Measurements from ENCODE around the gene RAB3D.
A peak's percentile ranks its signal among the peaks of the same experiment; 100 is the strongest.
"Not testable (repeated sequence)": the region's sequence is repeated elsewhere in the genome, so short reads cannot be mapped to it uniquely, and the experiment has no call there.

Gene RAB3D

DNA sequence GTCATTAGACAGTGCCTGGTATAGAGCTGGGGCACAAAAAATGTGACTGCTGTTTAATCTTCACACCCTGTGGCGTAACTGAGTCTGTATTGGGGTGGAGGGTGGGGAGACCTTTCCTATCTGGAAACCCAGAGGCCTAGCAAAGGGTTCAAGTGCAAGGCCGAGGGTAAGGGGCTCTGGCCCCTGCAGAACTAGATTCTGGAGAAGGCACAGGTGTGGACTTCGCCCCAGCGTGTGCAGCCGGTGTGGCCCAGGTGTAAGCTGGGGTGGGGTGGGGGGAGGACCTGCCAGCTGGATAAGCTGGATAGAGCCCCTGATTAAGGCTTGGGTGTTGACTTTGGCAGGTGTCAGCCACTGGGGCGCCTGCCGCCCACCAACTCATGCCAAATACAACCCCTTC, 1.3 kb downstream of the RAB3D start:
- Mint-ChIP-seq H3K27ac (no peak overlapping the region), H3K36me3 (ENCODE audit: low read depth) (peaks cover 22% of the 10 kb centered on the region)
- DNase-seq (ENCODE audit: low spot score), result no peak

DNA sequence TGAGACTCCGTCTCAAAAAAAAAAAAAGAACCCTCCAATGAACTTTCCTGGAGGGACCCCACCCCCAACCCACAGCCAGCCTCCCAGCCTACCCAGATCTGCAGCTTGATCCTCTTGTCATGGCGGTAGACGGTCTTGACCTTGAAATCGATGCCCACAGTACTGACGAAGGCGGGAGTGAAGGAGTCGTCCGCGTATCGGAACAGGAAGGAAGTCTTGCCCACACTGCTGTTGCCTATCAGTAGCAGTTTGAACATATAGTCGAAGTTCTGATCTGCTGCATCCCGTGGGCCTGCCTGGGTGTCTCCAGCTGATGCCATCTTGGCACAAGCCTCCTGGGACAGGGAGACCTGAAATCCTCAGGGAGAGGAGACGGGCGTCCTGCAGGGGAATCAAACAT, 2.4 kb downstream of the RAB3D start:
- DNase-seq (ENCODE audit: low spot score), result no peak
- Mint-ChIP-seq H3K27ac (no peak overlapping the region), H3K4me3 (peak overlapping the region; percentile 18), H3K27me3 (ENCODE audit: low read depth) (no peaks in the 10 kb centered on the region), H3K36me3 (ENCODE audit: low read depth) (peaks cover 22% of the 10 kb centered on the region), H3K4me1 (ENCODE audit: low read depth) (peaks cover 17% of the 10 kb centered on the region), H3K9me3 (no peaks in the 10 kb centered on the region)

More for the DNA sequence above, 1.3 kb downstream of the RAB3D start:
- Mint-ChIP-seq H3K4me3 (no peak overlapping the region), H3K4me1 (ENCODE audit: low read depth) (peaks cover 17% of the 10 kb centered on the region), H3K27me3 (ENCODE audit: low read depth) (no peaks in the 10 kb centered on the region), H3K9me3 (no peaks in the 10 kb centered on the region)

DNA sequence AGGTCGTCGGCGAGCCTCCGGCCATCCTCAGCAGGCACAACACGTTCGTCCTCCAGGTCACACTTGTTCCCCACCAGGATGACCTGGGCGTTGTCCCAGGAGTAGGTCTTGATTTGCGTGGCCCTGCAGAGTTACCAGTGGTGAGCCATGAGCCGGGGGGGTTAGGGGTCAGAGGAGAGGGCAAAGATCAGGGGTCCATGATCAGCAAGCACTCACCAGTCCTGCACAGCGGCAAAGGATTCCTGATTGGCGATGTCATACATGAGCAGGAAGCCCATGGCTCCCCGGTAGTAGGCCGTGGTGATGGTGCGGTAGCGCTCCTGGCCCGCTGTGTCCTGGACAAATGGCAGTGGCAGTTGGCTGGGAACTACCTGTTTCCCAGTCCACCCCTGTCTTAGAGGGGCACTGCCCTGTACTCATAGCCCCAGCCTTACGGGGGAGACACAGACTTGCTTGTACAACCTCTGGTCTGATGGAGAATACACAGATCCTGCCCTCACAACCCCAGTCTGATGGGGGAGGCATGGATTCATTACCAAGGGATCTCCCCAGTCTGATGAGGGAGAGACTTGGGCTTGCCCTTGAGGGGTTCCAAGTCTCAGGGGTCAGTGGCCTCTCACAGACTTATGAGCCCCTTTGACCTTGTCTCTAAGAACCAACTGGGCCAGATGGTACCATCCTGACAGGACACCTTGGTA, 3.9 kb downstream of the RAB3D start:
- Mint-ChIP-seq H3K9me3 (no peaks in the 10 kb centered on the region), H3K4me1 (ENCODE audit: low read depth) (peaks cover 17% of the 10 kb centered on the region), H3K27ac (no peak overlapping the region), H3K36me3 (ENCODE audit: low read depth) (peaks cover 22% of the 10 kb centered on the region), H3K27me3 (ENCODE audit: low read depth) (no peaks in the 10 kb centered on the region), H3K4me3 (no peak overlapping the region)
- DNase-seq (ENCODE audit: low spot score), result no peak

DNA sequence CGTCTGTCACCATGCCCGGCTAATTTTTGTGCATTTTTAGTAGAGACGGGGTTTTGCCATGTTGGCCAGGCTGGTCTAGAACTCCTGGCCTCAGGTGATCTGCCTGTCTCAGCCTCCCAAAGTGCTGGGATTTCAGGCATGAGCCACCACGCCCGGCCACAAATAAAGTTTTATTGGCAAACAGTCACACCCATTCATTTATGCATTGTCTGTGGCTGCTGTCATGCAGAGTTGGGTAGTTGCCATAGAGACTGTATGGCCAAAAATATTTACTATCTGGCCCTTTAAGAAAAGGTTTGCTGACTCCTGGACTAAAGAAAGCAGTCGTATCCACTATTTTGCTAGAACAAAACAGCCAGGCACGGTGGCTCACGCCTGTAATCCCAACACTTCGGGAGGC, 5.6 kb downstream of the RAB3D start:
- H3K9me3 Mint-ChIP-seq; DNase-seq (ENCODE audit: low spot score); H3K4me3 Mint-ChIP-seq; H3K27ac Mint-ChIP-seq; H3K27me3 Mint-ChIP-seq (ENCODE audit: low read depth): not testable (repeated sequence)
- peaks cover 22% of the 10 kb centered on the region for H3K36me3 Mint-ChIP-seq (ENCODE audit: low read depth)
- H3K4me1 Mint-ChIP-seq (ENCODE audit: low read depth), result peaks cover 13% of the 10 kb centered on the region

DNA sequence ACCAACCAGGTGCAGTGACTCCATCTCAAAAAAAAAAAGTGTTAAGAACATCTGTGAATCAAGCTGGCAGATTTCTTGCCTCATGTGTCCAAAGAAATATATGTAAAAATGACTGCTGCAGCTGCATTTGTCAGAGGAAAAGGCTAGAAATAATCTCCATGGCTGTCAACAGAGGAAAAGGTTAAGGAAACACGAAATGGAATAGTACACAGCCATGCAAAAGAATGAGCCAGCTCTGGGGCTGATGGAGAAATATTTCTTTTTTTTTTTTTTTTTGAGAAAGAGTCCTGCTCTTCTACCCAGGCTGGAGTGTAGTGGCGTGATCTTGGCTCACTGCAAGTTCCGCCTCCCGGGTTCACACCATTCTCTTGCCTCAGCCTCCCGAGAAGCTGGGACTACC, 6.6 kb downstream of the RAB3D start:
- no peak for DNase-seq (ENCODE audit: low spot score)
- Mint-ChIP-seq H3K36me3 (ENCODE audit: low read depth) (peaks cover 22% of the 10 kb centered on the region), H3K4me3 (no peak overlapping the region), H3K27me3 (ENCODE audit: low read depth) (no peaks in the 10 kb centered on the region), H3K4me1 (ENCODE audit: low read depth) (peaks cover 7% of the 10 kb centered on the region), H3K27ac (no peak overlapping the region), H3K9me3 (no peaks in the 10 kb centered on the region)

DNA sequence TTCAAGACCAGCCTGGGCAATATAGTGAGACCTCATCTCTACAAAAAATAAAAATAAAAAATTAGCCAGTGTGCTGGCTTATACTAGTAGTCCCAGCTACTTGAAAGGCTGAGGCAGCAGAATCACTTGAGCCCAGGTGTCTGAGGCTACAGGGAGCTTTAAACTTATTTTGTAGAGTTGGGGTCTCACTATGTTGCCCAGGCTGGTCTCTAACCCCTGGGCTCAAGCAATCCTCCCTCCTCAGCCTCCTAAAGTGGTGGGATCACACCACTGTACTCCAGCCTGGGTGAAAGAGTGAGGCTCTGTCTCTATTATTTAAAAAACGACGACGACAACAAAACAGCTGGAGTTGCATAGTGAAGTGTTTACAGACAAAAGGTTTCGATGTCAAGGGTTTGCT, 8.0 kb downstream of the RAB3D start:
- Mint-ChIP-seq H3K4me3 (no peak overlapping the region), H3K27me3 (ENCODE audit: low read depth) (no peaks in the 10 kb centered on the region), H3K36me3 (ENCODE audit: low read depth) (peaks cover 19% of the 10 kb centered on the region), H3K27ac (no peak overlapping the region), H3K4me1 (ENCODE audit: low read depth) (no peaks in the 10 kb centered on the region), H3K9me3 (no peaks in the 10 kb centered on the region)
- DNase-seq (ENCODE audit: low spot score), result no peak

DNA sequence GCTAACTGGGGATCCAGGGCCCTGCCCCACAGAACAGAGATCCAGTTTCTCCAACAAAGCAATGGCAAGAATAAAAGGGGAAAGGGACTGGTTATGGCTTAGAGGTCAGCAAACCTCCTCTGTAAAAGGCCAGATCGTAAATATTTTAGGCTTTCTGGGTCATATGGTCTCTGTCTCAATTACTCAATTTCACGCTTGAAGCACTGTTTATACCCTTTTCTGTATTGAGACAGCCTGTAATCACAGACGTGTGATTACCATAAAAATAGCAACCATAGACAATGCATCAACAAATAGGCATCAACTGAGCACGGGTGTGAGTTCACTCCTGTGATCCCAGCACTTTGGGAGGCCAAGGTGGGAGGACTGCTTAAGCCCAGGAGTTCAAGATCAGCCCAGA, 9.3 kb downstream of the RAB3D start:
- Mint-ChIP-seq H3K9me3 (no peaks in the 10 kb centered on the region), H3K27ac (no peak overlapping the region), H3K27me3 (ENCODE audit: low read depth) (no peaks in the 10 kb centered on the region), H3K4me1 (ENCODE audit: low read depth) (no peaks in the 10 kb centered on the region), H3K4me3 (no peak overlapping the region), H3K36me3 (ENCODE audit: low read depth) (peaks cover 8% of the 10 kb centered on the region)
- DNase-seq (ENCODE audit: low spot score), result no peak

DNA sequence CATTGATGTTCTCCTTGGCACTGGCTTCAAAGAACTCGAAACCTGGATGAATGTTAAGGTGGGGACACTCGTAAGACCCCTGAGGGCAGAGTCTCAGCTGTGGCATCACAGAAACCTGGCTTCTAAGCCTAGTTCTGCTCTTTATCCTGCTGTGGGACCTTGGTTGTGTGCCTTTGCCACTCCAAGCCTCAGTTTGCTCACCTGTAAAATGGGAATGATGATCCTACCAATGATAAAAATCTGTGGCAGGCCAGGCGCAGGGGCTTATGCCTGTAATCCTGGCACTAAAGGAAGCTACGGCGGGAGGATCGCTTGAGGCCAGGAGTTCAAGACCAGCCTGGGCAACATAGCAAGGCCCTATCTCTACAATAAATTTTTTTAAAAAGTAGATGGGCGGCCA, 13.9 kb downstream of the RAB3D start:
- Mint-ChIP-seq H3K27ac (no peak overlapping the region), H3K4me1 (ENCODE audit: low read depth) (peaks cover 26% of the 10 kb centered on the region), H3K27me3 (ENCODE audit: low read depth) (no peaks in the 10 kb centered on the region), H3K4me3 (no peak overlapping the region), H3K9me3 (no peaks in the 10 kb centered on the region), H3K36me3 (ENCODE audit: low read depth) (peaks cover 4% of the 10 kb centered on the region)
- no peak for DNase-seq (ENCODE audit: low spot score)

DNA sequence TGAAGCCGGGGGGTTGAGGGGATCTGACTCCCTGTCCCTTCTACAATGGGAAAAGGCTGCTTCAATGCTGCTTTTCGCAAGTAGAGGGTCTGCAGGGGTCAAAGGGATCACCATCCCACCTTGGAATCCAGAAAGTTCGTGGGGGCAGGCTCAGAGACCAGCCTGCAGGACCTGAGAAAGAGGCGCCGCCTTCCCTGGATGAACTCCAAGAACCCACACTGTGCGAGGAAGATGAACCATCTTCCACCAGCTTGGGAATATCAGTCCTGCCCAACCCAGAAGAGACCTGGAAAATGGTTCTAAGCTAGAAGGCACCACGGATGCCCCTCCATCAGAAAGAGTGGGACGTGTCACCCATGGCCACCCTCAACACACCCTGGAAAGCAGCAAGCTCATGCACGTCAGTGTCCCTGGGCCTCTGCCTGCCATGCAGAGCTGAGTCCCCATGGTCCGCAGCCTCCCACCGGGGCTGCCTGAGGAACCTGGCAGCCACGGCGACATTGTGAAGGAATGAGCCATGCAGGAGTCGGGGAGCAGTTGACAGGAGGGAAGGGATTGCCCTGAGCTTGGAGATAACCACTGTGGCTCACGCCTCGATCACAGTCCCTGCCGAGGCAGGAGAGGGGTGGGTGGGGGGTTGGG, 14.6 kb downstream of the RAB3D start:
- no peaks in the 10 kb centered on the region for H3K27me3 Mint-ChIP-seq (ENCODE audit: low read depth)
- peaks cover 26% of the 10 kb centered on the region for H3K4me1 Mint-ChIP-seq (ENCODE audit: low read depth)
- H3K27ac Mint-ChIP-seq, result peak overlapping the region; percentile 91
- H3K36me3 Mint-ChIP-seq (ENCODE audit: low read depth), result peaks cover 4% of the 10 kb centered on the region
- DNase-seq (ENCODE audit: low spot score), result no peak
- peak overlapping the region; percentile 77 for H3K4me3 Mint-ChIP-seq
- H3K9me3 Mint-ChIP-seq, result no peaks in the 10 kb centered on the region

DNA sequence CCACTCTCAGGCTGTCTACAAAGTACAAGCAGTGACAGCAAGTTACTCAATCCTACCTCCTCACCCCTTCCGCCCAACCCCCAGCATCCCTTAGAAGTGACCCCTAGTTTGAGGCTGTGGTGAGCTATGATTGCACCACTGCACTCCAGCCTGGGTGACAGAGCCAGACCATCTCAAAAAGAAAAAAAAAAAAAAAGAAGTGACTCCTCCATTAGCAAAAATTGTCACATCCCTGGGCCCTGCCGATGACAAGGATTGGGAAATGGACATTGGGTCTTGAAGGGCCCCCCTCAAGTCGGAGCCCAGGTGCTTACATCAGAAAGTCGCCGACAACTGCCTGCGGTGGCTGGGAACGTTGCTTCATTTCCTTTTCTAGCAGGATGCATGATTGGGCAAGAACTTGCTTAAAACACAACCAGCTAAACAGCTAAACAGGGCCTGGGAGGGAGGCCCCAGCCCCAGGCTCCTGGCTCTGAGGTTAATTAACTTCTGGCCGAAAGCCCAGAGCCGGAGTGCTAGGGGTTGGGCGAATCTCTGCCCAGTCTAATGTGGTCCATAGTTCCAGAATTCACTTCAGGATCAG, 15.3 kb downstream of the RAB3D start:
- H3K4me3 Mint-ChIP-seq, result peak overlapping the region; percentile 77

DNA sequence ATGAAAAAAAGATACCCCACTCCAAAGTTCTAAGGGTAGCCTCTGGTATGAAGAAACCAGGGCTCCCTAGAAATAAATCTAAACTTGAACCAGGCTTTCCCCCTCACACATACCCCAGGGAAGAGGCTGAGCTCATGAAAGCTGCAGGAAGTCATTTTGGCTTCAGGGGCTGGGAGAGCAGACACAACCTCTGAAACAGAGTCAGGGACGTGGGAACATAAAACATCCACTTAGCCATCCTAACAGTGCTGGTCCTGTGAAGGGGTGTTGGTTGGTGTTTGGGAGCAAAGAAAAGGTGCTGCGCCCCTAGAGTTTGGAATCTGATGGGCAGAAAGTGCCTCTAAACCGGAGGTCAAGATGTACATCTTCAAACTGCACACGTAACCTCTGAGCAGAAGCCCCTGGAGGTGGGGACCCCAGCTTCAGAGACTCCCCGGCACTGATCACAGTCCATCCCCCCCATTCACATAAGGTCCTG, 15.8 kb downstream of the RAB3D start:
- no peak for DNase-seq (ENCODE audit: low spot score)
- H3K27me3 Mint-ChIP-seq (ENCODE audit: low read depth), result no peaks in the 10 kb centered on the region
- H3K4me1 Mint-ChIP-seq (ENCODE audit: low read depth), result peaks cover 26% of the 10 kb centered on the region
- peaks cover 4% of the 10 kb centered on the region for H3K36me3 Mint-ChIP-seq (ENCODE audit: low read depth)
- H3K9me3 Mint-ChIP-seq, result no peaks in the 10 kb centered on the region
- H3K4me3 Mint-ChIP-seq, result peak overlapping the region; percentile 77
- peak overlapping the region; percentile 91 for H3K27ac Mint-ChIP-seq

More for the DNA sequence above, 15.3 kb downstream of the RAB3D start:
- H3K27ac Mint-ChIP-seq, result peak overlapping the region; percentile 91
- H3K4me1 Mint-ChIP-seq (ENCODE audit: low read depth), result peaks cover 26% of the 10 kb centered on the region
- H3K9me3 Mint-ChIP-seq, result no peaks in the 10 kb centered on the region
- H3K27me3 Mint-ChIP-seq (ENCODE audit: low read depth), result no peaks in the 10 kb centered on the region
- peaks cover 4% of the 10 kb centered on the region for H3K36me3 Mint-ChIP-seq (ENCODE audit: low read depth)
- peak; percentile 47 for DNase-seq (ENCODE audit: low spot score)

DNA sequence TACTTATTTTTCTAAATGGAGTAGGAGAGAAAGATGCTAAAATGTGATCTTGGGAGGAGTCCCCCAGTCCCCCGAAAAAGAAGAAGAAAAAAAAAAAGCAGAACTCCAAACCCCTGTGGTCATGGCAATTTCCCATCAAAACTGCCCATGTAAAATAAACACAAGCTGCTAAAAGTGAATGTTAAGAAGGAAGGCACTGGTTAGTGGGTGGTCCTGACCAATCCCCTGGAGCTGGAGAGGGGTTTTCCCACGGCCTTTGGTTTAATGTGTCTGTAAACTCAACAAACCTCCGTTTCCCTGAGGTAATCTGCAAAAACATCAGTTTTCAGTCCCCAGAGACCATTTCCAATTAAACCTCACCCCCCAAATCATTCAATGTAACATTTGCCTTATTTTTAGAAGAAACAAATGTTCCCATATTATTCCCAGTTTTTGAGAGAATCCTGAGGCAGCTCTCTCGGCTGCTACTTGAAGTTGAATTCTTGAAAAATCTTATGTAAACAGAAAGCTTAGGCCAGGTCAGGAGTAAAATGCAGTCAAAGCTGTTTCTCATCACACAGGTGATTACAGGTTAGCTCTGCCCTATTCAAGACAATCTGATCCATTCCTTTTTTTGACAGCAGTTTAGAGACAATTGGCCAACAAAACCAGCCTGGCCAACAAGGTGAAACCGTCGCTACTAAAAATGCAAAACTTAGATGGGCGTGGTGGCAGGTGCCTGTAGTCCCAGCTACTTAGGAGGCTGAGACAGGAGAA, 17.0 kb downstream of the RAB3D start:
- Mint-ChIP-seq H3K27ac (no peak overlapping the region), H3K27me3 (ENCODE audit: low read depth) (peaks cover 3% of the 10 kb centered on the region), H3K4me1 (ENCODE audit: low read depth) (peaks cover 29% of the 10 kb centered on the region), H3K36me3 (ENCODE audit: low read depth) (peaks cover 4% of the 10 kb centered on the region), H3K9me3 (no peaks in the 10 kb centered on the region), H3K4me3 (no peak overlapping the region)
- DNase-seq (ENCODE audit: low spot score), result no peak

DNA sequence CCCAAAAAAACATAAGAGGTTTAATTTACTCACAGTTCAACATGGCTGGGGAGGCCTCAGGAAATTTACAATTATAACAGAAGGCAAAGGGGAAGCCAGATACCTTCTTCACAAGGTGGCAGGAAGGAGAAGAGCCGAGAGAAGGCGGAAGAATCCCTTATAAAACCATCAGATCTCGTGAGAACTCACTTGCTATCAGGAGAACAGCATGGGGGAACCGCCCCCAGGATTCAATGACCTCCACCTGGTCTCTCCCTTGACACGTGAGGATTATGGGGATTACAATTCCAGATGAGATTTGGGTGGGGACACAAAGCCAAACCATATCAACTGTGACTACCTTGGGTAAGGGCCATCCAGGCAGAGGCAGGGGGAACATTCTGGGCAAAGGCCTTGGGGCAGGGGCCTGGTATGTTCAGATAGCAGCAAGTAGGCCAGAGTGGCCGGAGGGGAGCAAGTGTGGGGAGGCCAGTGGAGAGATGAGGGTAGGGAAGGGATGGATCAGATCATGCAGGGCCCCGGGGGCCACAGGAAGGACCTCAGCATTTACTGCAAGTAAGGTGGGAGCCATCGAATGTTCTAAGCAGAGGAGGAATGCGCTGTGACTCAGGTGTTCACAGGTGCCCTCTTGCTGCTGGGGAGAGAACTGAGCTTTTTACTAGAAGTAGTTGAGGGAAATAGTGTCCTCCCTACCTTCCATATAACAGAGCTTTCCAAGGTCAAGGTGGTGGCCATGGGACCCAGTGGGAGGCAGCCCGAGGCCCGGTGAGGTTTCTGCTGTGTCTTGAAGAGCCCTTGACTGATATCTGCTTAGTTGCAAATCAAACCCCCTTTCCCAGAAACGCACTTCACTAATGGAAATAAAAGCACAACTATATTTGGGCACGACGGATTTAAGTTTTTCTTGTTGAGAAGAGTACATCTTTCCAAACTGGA, 18.0 kb downstream of the RAB3D start:
- Mint-ChIP-seq H3K27ac (no peak overlapping the region), H3K27me3 (ENCODE audit: low read depth) (peaks cover 3% of the 10 kb centered on the region)

More for the DNA sequence above, 18.0 kb downstream of the RAB3D start:
- Mint-ChIP-seq H3K4me1 (ENCODE audit: low read depth) (peaks cover 29% of the 10 kb centered on the region), H3K36me3 (ENCODE audit: low read depth) (peaks cover 4% of the 10 kb centered on the region), H3K4me3 (no peak overlapping the region), H3K9me3 (no peaks in the 10 kb centered on the region)
- DNase-seq (ENCODE audit: low spot score), result no peak

All from T-helper 2 cell treated with Interferon-gamma antibody and Interleukin-4, amounts not matched to agents 5 μg/mL and 100 μg/mL, for 36 hours (primary cell).